ENCODE measurements around the gene ZNF132. TPM values are rescaled to one million over a fixed set of nuclear protein-coding genes. Genes with fewer than 3 reads are reported as not detected.

Gene ZNF132
- total and polyA plus RNA-seq, 9 of the 15 experiments (the other 6 are each of a cell fraction or from before 2014, with no cell fraction given), result 0.03 to 0.42 (median 0.10) TPM; not detected in 5

DNA sequence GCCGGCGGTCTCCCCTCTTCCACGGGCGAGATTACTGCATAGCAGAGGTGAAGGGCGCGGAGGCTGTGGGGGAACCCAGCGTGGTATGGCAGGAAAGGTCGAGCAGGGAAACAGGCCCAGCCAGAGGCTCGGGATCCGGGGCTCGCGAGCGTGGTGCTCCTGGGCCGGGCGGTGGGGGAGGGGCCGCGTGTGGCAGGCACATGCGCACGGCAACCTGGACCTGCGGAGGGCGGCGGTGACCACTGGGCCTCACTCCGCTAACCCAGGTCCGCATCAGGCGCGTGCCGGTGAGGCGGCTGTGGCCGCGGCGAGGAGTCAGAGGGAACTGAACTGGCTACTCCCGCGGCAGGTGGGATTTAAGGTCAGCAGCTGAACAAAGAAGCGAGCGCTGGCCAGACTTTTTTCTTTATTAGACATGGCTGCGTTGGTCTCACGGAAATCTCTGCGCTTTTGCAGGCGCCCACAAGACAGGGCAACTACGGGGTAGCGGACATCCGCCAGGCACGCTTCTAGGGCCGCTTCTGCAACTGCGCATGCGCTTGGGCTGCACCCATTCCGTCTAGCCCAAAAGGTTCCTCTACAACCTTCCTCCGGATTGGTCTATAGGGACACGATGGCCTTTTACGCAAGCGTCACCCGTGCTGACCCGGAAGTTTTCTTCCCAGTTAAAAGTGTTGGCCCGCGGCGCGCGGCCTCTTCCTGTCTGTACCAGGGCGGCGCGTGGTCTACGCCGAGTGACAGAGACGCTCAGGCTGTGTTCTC, 53.2 kb downstream of the ZNF132 start, which contains the start of gene RPS5 (continued):
- peak; percentile 70 for TF ChIP-seq HNRNPLL (IDR thresholded peaks at IDR 0.05; ENCODE audit: low read depth, low read length, poor library complexity, severe bottlenecking)
- peak; percentile 52; the same call in 1 of the 2 replicates for TF ChIP-seq ZNF431 (CRISPR knock-in tag; IDR thresholded peaks at IDR 0.05)
- peak; percentile 68 for TF ChIP-seq CHD2 (IDR thresholded peaks at IDR 0.05; ENCODE audit: low read depth, low read length)
- no peak for TF ChIP-seq PTTG1 (tag; IDR thresholded peaks at IDR 0.05; ENCODE audit: low read depth)
- TF ChIP-seq, protein P1, sequence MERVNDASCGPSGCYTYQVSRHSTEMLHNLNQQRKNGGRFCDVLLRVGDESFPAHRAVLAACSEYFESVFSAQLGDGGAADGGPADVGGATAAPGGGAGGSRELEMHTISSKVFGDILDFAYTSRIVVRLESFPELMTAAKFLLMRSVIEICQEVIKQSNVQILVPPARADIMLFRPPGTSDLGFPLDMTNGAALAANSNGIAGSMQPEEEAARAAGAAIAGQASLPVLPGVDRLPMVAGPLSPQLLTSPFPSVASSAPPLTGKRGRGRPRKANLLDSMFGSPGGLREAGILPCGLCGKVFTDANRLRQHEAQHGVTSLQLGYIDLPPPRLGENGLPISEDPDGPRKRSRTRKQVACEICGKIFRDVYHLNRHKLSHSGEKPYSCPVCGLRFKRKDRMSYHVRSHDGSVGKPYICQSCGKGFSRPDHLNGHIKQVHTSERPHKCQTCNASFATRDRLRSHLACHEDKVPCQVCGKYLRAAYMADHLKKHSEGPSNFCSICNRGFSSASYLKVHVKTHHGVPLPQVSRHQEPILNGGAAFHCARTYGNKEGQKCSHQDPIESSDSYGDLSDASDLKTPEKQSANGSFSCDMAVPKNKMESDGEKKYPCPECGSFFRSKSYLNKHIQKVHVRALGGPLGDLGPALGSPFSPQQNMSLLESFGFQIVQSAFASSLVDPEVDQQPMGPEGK (CRISPR knock-in tag; IDR thresholded peaks at IDR 0.05; ENCODE audit: borderline replicate concordance), result no peak
- TF ChIP-seq PCBP1 (IDR thresholded peaks at IDR 0.05; ENCODE audit: low read depth, low read length, poor library complexity, severe bottlenecking), result peak; percentile 53
- TF ChIP-seq, protein P2, sequence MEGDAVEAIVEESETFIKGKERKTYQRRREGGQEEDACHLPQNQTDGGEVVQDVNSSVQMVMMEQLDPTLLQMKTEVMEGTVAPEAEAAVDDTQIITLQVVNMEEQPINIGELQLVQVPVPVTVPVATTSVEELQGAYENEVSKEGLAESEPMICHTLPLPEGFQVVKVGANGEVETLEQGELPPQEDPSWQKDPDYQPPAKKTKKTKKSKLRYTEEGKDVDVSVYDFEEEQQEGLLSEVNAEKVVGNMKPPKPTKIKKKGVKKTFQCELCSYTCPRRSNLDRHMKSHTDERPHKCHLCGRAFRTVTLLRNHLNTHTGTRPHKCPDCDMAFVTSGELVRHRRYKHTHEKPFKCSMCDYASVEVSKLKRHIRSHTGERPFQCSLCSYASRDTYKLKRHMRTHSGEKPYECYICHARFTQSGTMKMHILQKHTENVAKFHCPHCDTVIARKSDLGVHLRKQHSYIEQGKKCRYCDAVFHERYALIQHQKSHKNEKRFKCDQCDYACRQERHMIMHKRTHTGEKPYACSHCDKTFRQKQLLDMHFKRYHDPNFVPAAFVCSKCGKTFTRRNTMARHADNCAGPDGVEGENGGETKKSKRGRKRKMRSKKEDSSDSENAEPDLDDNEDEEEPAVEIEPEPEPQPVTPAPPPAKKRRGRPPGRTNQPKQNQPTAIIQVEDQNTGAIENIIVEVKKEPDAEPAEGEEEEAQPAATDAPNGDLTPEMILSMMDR (IDR thresholded peaks at IDR 0.05 in 2 of 3, conservative IDR thresholded peaks at IDR 0.05 in 1 of 3; ENCODE audit: insufficient read depth in 2 of 3, low read depth in 1 of 3, low read length in 3 of 3), result no peak
- no peak for TF ChIP-seq MEF2D (tag; conservative IDR thresholded peaks at IDR 0.05; ENCODE audit: low read depth)
- TF ChIP-seq, protein P3, sequence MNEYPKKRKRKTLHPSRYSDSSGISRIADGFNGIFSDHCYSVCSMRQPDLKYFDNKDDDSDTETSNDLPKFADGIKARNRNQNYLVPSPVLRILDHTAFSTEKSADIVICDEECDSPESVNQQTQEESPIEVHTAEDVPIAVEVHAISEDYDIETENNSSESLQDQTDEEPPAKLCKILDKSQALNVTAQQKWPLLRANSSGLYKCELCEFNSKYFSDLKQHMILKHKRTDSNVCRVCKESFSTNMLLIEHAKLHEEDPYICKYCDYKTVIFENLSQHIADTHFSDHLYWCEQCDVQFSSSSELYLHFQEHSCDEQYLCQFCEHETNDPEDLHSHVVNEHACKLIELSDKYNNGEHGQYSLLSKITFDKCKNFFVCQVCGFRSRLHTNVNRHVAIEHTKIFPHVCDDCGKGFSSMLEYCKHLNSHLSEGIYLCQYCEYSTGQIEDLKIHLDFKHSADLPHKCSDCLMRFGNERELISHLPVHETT (CRISPR knock-in tag; conservative IDR thresholded peaks at IDR 0.05 in 1 of 2, IDR thresholded peaks at IDR 0.05 in 1 of 2), result peak in 1 of 2 experiments; percentile 57; a peak in 1 of 4 replicates
- no peak for TF ChIP-seq ZNF445 (CRISPR knock-in tag; IDR thresholded peaks at IDR 0.05; ENCODE audit: low read depth)
- peak; percentile 85; the same call in 1 of the 2 replicates for TF ChIP-seq PHF8 (IDR thresholded peaks at IDR 0.05; ENCODE audit: borderline replicate concordance, low read length)
- TF ChIP-seq, protein P4, sequence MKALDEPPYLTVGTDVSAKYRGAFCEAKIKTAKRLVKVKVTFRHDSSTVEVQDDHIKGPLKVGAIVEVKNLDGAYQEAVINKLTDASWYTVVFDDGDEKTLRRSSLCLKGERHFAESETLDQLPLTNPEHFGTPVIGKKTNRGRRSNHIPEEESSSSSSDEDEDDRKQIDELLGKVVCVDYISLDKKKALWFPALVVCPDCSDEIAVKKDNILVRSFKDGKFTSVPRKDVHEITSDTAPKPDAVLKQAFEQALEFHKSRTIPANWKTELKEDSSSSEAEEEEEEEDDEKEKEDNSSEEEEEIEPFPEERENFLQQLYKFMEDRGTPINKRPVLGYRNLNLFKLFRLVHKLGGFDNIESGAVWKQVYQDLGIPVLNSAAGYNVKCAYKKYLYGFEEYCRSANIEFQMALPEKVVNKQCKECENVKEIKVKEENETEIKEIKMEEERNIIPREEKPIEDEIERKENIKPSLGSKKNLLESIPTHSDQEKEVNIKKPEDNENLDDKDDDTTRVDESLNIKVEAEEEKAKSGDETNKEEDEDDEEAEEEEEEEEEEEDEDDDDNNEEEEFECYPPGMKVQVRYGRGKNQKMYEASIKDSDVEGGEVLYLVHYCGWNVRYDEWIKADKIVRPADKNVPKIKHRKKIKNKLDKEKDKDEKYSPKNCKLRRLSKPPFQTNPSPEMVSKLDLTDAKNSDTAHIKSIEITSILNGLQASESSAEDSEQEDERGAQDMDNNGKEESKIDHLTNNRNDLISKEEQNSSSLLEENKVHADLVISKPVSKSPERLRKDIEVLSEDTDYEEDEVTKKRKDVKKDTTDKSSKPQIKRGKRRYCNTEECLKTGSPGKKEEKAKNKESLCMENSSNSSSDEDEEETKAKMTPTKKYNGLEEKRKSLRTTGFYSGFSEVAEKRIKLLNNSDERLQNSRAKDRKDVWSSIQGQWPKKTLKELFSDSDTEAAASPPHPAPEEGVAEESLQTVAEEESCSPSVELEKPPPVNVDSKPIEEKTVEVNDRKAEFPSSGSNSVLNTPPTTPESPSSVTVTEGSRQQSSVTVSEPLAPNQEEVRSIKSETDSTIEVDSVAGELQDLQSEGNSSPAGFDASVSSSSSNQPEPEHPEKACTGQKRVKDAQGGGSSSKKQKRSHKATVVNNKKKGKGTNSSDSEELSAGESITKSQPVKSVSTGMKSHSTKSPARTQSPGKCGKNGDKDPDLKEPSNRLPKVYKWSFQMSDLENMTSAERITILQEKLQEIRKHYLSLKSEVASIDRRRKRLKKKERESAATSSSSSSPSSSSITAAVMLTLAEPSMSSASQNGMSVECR (CRISPR knock-in tag; IDR thresholded peaks at IDR 0.05), result peak; percentile 47; the same call in 1 of the 2 replicates
- TF ChIP-seq ERF (CRISPR knock-in tag; IDR thresholded peaks at IDR 0.05), result peak; percentile 85; the same call in 1 of the 2 replicates
- peak; percentile 90 for TF ChIP-seq CREB1 (IDR thresholded peaks at IDR 0.05)
- peak; percentile 84 for TF ChIP-seq CREB1 (CRISPR knock-in tag; IDR thresholded peaks at IDR 0.05)
- TF ChIP-seq BRD4 (IDR thresholded peaks at IDR 0.05), result peak; percentile 97

Measured in K562 (cell line).